ENCODE data around the gene SLC2A4. TPM values are rescaled to one million over a fixed set of nuclear protein-coding genes. Genes with fewer than 3 reads are reported as not detected.
A peak's percentile ranks its signal among the peaks of the same experiment; 100 is the strongest.

The SLC2A4 gene
- polyA plus RNA-seq, 2 of the 4 experiments (the other 2 are of a cell fraction) = 0.16 to 0.17 TPM

GRCh38 chr17:7246779-7247178 is 34.7 kb upstream of the SLC2A4 start:
- Histone ChIP-seq H3K4me3 (no peak overlapping the region), H3K9me3 (no peaks in the 10 kb centered on the region), H3K4me1 (peaks cover 23% of the 10 kb centered on the region), H3K27ac (no peak overlapping the region), H3K4me2 (no peak overlapping the region)
- WGBS (ENCODE audit: missing lambda C conversion rate) = 87% methylated on average over 5 of the region's 5 CpGs
- no peak for TF ChIP-seq E2F6 (IDR thresholded peaks at IDR 0.05; ENCODE audit: borderline replicate concordance, low read depth)
- TF ChIP-seq GATA3 (IDR thresholded peaks at IDR 0.05; ENCODE audit: borderline replicate concordance) = no peak
- TF ChIP-seq MYC (IDR thresholded peaks at IDR 0.05; ENCODE audit: borderline replicate concordance, low read length) = no peak
- TF ChIP-seq NFE2L2 (conservative IDR thresholded peaks at IDR 0.05; ENCODE audit: low read length) = no peak
- TF ChIP-seq HES2 (IDR thresholded peaks at IDR 0.05) = no peak
- no peak for TF ChIP-seq RFX5 (IDR thresholded peaks at IDR 0.05)
- TF ChIP-seq JUNB (IDR thresholded peaks at IDR 0.05) = no peak
- no peak for TF ChIP-seq RNF2 (IDR thresholded peaks at IDR 0.05; ENCODE audit: borderline replicate concordance, low read depth)
- no peak for TF ChIP-seq RCOR1 (IDR thresholded peaks at IDR 0.05; ENCODE audit: low read depth, low read length)
- no peak for TF ChIP-seq SMC3 (IDR thresholded peaks at IDR 0.05)
- TF ChIP-seq HOXB13 (CRISPR knock-in tag; IDR thresholded peaks at IDR 0.05; ENCODE audit: low read depth) = no peak
- no peak for TF ChIP-seq KDM5A (IDR thresholded peaks at IDR 0.05)
- TF ChIP-seq ZSCAN20 (CRISPR knock-in tag; IDR thresholded peaks at IDR 0.05) = no peak
- no peak for TF ChIP-seq HOXA7 (CRISPR knock-in tag; IDR thresholded peaks at IDR 0.05)
- DNase-seq (ENCODE audit: low read depth in 1 of 2, low spot score in 1 of 2) (no peak), ATAC-seq (no peak), FAIRE-seq (no peak)
- CTCF ChIA-PET = interaction anchor here (1.0 to 7.5 kb wide), 3 partner anchors 10 to 50 kb away, joined by 3 to 66 read pairs (median 5); no protein-coding TSS in a partner anchor
- POLR2A ChIA-PET = no interaction called here

- Histone ChIP-seq H3K27ac (peak overlapping the region in 1 of 2 experiments; percentile 2; a peak in 1 of 6 replicates), H3K4me1 (peaks cover 26% of the 10 kb centered on the region), H3K4me2 (peak overlapping the region; percentile 93), H3K9me3 (no peaks in the 10 kb centered on the region), H3K4me3 (no peak overlapping the region)
- WGBS (ENCODE audit: missing lambda C conversion rate) = 84% methylated on average over 4 of the region's 4 CpGs
- FAIRE-seq (no peak), ATAC-seq (no peak), DNase-seq (ENCODE audit: low read depth in 1 of 2, low spot score in 1 of 2) (no peak)
- CTCF ChIA-PET = interaction anchor here (0.8 to 4.6 kb wide), 6 partner anchors 8 to 98 kb away, joined by 3 to 29 read pairs (median 4); partner anchors contain the start of gene SLC2A4
- POLR2A ChIA-PET = interaction anchor here (0.5 kb wide), 1 partner anchor 155 kb away, joined by 3 read pairs; the partner anchor contains the start of gene TMEM256
- TF ChIP-seq HDAC2 (IDR thresholded peaks at IDR 0.05) = no peak
- no peak for TF ChIP-seq EHMT2 (IDR thresholded peaks at IDR 0.05; ENCODE audit: low read depth)
- no peak for TF ChIP-seq SMC3 (IDR thresholded peaks at IDR 0.05)
- no peak for TF ChIP-seq ELK1 (IDR thresholded peaks at IDR 0.05; ENCODE audit: low read depth, low read length)
- no peak for TF ChIP-seq EP300 (IDR thresholded peaks at IDR 0.05)
- no peak for TF ChIP-seq CEBPB (IDR thresholded peaks at IDR 0.05)
- TF ChIP-seq JUNB (IDR thresholded peaks at IDR 0.05) = no peak
- no peak for TF ChIP-seq EHF (CRISPR knock-in tag; IDR thresholded peaks at IDR 0.05)
- no peak for TF ChIP-seq ATOH8 (CRISPR knock-in tag; IDR thresholded peaks at IDR 0.05; ENCODE audit: low read depth)
- TF ChIP-seq HOXB5 (CRISPR knock-in tag; IDR thresholded peaks at IDR 0.05) = no peak
- TF ChIP-seq ZNF302 (CRISPR knock-in tag; IDR thresholded peaks at IDR 0.05) = no peak
Measured at GRCh38 chr17:7248796-7249195, 32.7 kb upstream of the SLC2A4 start.
